Tibial nerve (tissue), 4 donors: ENCODE data around the gene TBCA.

Experiments
- CTCF ChIP-seq, 5 experiments: fragments of 200-600 bp in 3 of 5; fragments of 450-650 bp in 2 of 5; sonication (generic) in 3 of 5; IDR thresholded peaks; one replicate each; pipeline ENCODE4 v1.5.1; 2016 to 2019; ENCODE audit warnings: antibody characterized with exemption in 5 of 5, mild to moderate bottlenecking in 3 of 5, moderate library complexity in 2 of 5
- EP300 ChIP-seq, 2 donors: sonication (generic); formaldehyde crosslinking; IDR thresholded peaks; one replicate each; pipeline ENCODE4 v1.6.1; 2017; ENCODE audit warnings: antibody characterized with exemption in 2 of 2, mild to moderate bottlenecking in 1 of 2
- POLR2A ChIP-seq, 2 donors: fragments of 450-650 bp; IDR thresholded peaks; one replicate each; pipeline ENCODE4 v1.6.1; 2017; ENCODE audit warnings: antibody characterized with exemption in 2 of 2, mild to moderate bottlenecking in 2 of 2, moderate library complexity in 2 of 2

DNA sequence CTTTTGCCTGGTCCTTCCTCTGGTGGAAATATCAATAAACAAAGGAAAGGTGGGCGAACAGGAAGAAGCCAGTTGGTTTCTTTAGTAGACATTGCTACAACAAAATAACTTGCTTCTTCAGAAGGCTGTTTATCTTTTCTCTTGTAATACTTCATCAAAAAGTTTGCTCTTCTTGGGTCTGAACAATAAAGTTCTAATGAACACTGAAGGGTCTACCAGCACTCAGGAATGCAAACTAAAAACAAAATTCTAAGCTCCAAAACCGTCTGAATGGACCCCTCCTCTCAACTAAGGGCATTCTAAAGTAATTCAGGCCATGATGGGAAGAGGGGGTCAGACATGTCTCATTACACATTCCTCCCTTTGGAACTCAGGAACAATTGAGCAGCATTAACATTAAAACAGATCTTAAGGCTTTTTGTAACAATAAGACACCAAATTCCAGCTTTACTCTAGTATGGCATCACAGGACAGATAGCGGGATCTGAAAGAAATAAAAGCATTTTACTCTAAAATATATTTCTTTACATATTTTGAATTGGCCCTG is 2.3 kb downstream of the TBCA start:
- TF ChIP-seq CTCF (IDR thresholded peaks at IDR 0.05): no peak
- TF ChIP-seq POLR2A (IDR thresholded peaks at IDR 0.05): no peak
- no peak for TF ChIP-seq EP300 (IDR thresholded peaks at IDR 0.05)
